Measurements from ENCODE around the gene AS3MT. TPM values are rescaled to one million over a fixed set of nuclear protein-coding genes. Genes with fewer than 3 reads are reported as not detected.
A peak's percentile ranks its signal among the peaks of the same experiment; 100 is the strongest.

Gene AS3MT
- total and polyA plus RNA-seq, 10 donors = 4.3 to 19.0 (median 9.6) TPM

DNA sequence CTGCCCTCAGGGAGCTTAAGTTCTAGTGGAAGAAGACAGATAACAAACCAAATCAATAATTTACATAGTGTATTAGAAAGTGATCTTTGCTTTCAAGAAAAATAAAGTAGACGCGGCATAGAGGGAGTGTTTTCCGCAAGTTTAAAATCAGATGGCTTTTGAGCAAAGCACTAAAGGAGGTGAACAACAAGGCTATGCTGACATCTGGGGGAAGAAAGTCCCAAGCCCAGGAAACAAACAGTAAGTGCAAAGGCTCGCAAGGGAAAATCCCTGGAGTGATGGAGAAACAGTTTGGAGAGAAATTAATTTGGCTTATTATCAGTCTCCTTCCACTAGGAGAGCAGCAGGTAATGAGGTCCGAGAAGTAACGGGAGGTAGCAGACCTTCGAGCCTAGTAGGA is 46.9 kb downstream of the AS3MT start:
- Histone ChIP-seq H3K36me3 (no peaks in the 10 kb centered on the region), H3K4me3 (no peak overlapping the region), H3K4me1 (peaks cover 28 to 40% (median 32%) of the 10 kb centered on the region in 6 donors), H3K27ac (no peak overlapping the region), H3K9me3 (no peaks in the 10 kb centered on the region), H3K27me3 (replicated peaks in 1 of 7) (peaks cover 0 to 15% (median 0%) of the 10 kb centered on the region in 7 donors)
- intact Hi-C loops (cut with DNase I; ENCODE audit: low total_unique reads) = loop anchor here (2.0 to 5.0 kb wide), 2 partner anchors 151 to 329 kb away; partner anchors contain the start of gene RPEL1
- no peak for TF ChIP-seq POLR2A (IDR thresholded peaks at IDR 0.05)
- no peak for TF ChIP-seq POLR2AphosphoS5 (IDR thresholded peaks at IDR 0.05)
- TF ChIP-seq CTCF (IDR thresholded peaks at IDR 0.05 in 8 of 11, conservative IDR thresholded peaks at IDR 0.05 in 3 of 11) = no peak
- 85 to 90% (median 88%) methylated on average over 7 of the region's 7 CpGs for WGBS, 5 donors
- no peak for DNase-seq

- Histone ChIP-seq H3K4me1 (peaks cover 32 to 52% (median 43%) of the 10 kb centered on the region in 6 donors), H3K27ac (peak overlapping the region; percentile 75 to 92 (median 88)), H3K9me3 (no peaks in the 10 kb centered on the region), H3K4me3 (peak overlapping the region; percentile 93 to 100 (median 98)), H3K36me3 (no peaks in the 10 kb centered on the region), H3K27me3 (replicated peaks in 1 of 7) (peaks cover 0 to 15% (median 0%) of the 10 kb centered on the region in 7 donors)
- intact Hi-C loops (cut with DNase I; ENCODE audit: low total_unique reads) = loop anchor here (2.0 to 5.0 kb wide), 2 partner anchors 150 to 327 kb away; partner anchors contain the start of gene RPEL1
- peak; percentile 92 to 98 (median 96) for TF ChIP-seq CTCF (IDR thresholded peaks at IDR 0.05 in 8 of 11, conservative IDR thresholded peaks at IDR 0.05 in 3 of 11)
- TF ChIP-seq POLR2A (IDR thresholded peaks at IDR 0.05) = no peak
- TF ChIP-seq POLR2AphosphoS5 (IDR thresholded peaks at IDR 0.05) = peak in 2 of 3 donors; percentile 42 to 53
- WGBS, 5 donors = 0 to 1% (median 0%) methylated on average over 1 to 45 of the region's 45 CpGs
- DNase-seq = peak; percentile 97
These were observed 48.2 kb downstream of the AS3MT start for GRCh38 chr10:102917314-102917961.

- TF ChIP-seq CTCF (IDR thresholded peaks at IDR 0.05 in 8 of 11, conservative IDR thresholded peaks at IDR 0.05 in 3 of 11) (peak in 1 of 11 experiments; percentile 26), POLR2A (IDR thresholded peaks at IDR 0.05) (no peak), POLR2AphosphoS5 (IDR thresholded peaks at IDR 0.05) (peak; percentile 74 to 88 (median 84))
- peak within 1 kb of the TSS; percentile 93 to 100 (median 98) for H3K4me3 ChIP-seq
- intact Hi-C loops (cut with DNase I; ENCODE audit: low total_unique reads) = loop anchor here (2.0 to 5.0 kb wide), 2 partner anchors 149 to 327 kb away; partner anchors contain the start of gene RPEL1
- peak within 1 kb of the TSS; percentile 75 to 92 (median 88) for H3K27ac ChIP-seq
- no peaks in the 10 kb centered on the region for H3K9me3 ChIP-seq
- peaks cover 32 to 60% (median 50%) of the 10 kb centered on the region in 6 donors for H3K4me1 ChIP-seq
- WGBS, 5 donors = 0 to 1% (median 0%) methylated on average over 53 to 80 of the region's 80 CpGs
- DNase-seq = peak; percentile 99
- no peaks in the 10 kb centered on the region for H3K36me3 ChIP-seq
- H3K27me3 ChIP-seq (replicated peaks in 1 of 7) = peaks cover 0 to 15% (median 0%) of the 10 kb centered on the region in 7 donors
These were observed 48.9 kb downstream of the AS3MT start, which contains the start of gene CNNM2 for GRCh38 chr10:102917962-102918816. CNNM2 (plus strand) TSS chr10:102918294; CDS start chr10:102918481, 187 bp downstream.

Measured in spleen (tissue), 11 donors.